A549 (cell line): ENCODE data around the gene CLCN7. TPM values are rescaled to one million over a fixed set of nuclear protein-coding genes. Genes with fewer than 3 reads are reported as not detected.

Experiments used
- ATAC-seq, 2 experiments: fragments of 200-7000 bp in 1 of 2; fragments of >200 bp in 1 of 2; cut with Nextera tagmentation in 1 of 2; cut with Tn5 transposase in 1 of 2; 3 replicates each; pipeline versions ENCODE4 v1.8.0 to v1.9.1; 2018 to 2020; ENCODE audit warnings: mild to moderate bottlenecking in 1 of 2, moderate library complexity in 1 of 2
- CTCF ChIA-PET: fragments of 300-600 bp; sonication (Branson Sonifier 250); formaldehyde crosslinking; extraction: SDS; loops from one replicate; lab custom pipeline; 2021; ENCODE audit warnings: antibody characterized with exemption, inconsistent platforms; lab: Yijun Ruan, JAX
- POLR2A ChIA-PET: fragments of 350-600 bp; formaldehyde crosslinking; extraction: SDS; loops from one replicate; lab custom pipeline; 2021; ENCODE audit warnings: antibody characterized with exemption, inconsistent platforms; lab: Yijun Ruan, JAX
- DNase-seq, 2 experiments: peaks; one replicate each; pipeline versions ENCODE4 v3.0.0 to v3.0.0-alpha.2; 2011 to 2016; ENCODE audit warnings: low read depth in 1 of 2, low spot score in 1 of 2
- FAIRE-seq: peaks from 2 replicates; lab custom pipeline; 2011; peaks lifted over from hg19 to GRCh38; lab: Jason Lieb, UNC
- H3K27ac ChIP-seq, 2 experiments: fragments of >200 bp; sonication (Bioruptor Twin); formaldehyde crosslinking; 3 replicates each; pipeline ENCODE4 v1.5.1; 2016 to 2017
- H3K4me1 ChIP-seq: fragments of >200 bp; sonication (Bioruptor Twin); formaldehyde crosslinking; 3 replicates; pipeline ENCODE4 v1.6.1; 2016
- H3K4me2 ChIP-seq: fragments of >200 bp; sonication (Bioruptor Twin); formaldehyde crosslinking; 3 replicates; pipeline ENCODE4 v1.6.1; 2016
- H3K4me3 ChIP-seq: fragments of >200 bp; sonication (Bioruptor Twin); formaldehyde crosslinking; 3 replicates; pipeline ENCODE4 v1.5.1; 2016
- H3K9me3 ChIP-seq: fragments of >200 bp; sonication (Bioruptor Twin); formaldehyde crosslinking; 3 replicates; pipeline ENCODE4 v1.6.1; 2016
- BHLHE40 ChIP-seq: IDR thresholded peaks from 2 replicates; pipeline ENCODE4 v1.6.1; 2012; ENCODE audit warnings: low read depth, low read length, inconsistent platforms
- CBX2 ChIP-seq: fragments of 200-600 bp; sonication (generic); IDR thresholded peaks from 2 replicates; pipeline ENCODE4 v1.6.1; 2016; ENCODE audit warnings: low read depth, mild to moderate bottlenecking, borderline replicate concordance
- CBX8 ChIP-seq: fragments of 200-600 bp; sonication (generic); IDR thresholded peaks from 2 replicates; pipeline ENCODE4 v1.6.1; 2016
- CEBPB ChIP-seq, 2 experiments: fragments of >200 bp in 1 of 2; sonication (Bioruptor Twin) in 1 of 2; formaldehyde crosslinking in 1 of 2; IDR thresholded peaks; 2 replicates each; pipeline ENCODE4 v1.6.1; 2012 to 2016
- EP300 ChIP-seq, 2 experiments: fragments of >200 bp; sonication (Bioruptor Twin); formaldehyde crosslinking; IDR thresholded peaks; 2 replicates in 1 of 2; 3 replicates in 1 of 2; pipeline ENCODE4 v1.6.1; 2016 to 2017
- FOSL2 ChIP-seq, 2 experiments: fragments of 450-650 bp in 1 of 2; fragments of >200 bp in 1 of 2; sonication (Bioruptor Twin) in 1 of 2; formaldehyde crosslinking; IDR thresholded peaks; 2 replicates each; pipeline versions ENCODE4 v1.5.0 to v1.6.1; 2016 to 2020; ENCODE audit warnings: mild to moderate bottlenecking in 1 of 2, moderate library complexity in 1 of 2
- FOXS1 ChIP-seq: fragments of 250-450 bp; sonication (Bioruptor Pico); IDR thresholded peaks from 2 replicates; pipeline ENCODE4 v1.5.0; 2020; ENCODE audit warnings: mild to moderate bottlenecking, moderate library complexity
- HDAC2 ChIP-seq: fragments of 200-600 bp; sonication (generic); IDR thresholded peaks from 2 replicates; pipeline ENCODE4 v1.6.1; 2016
- HEYL ChIP-seq: fragments of 250-450 bp; sonication (Bioruptor Pico); IDR thresholded peaks from 2 replicates; pipeline ENCODE4 v1.8.0; 2021; ENCODE audit warnings: mild to moderate bottlenecking, moderate library complexity
- HOXB5 ChIP-seq: fragments of 250-450 bp; sonication (Bioruptor Pico); IDR thresholded peaks from 2 replicates; pipeline ENCODE4 v1.5.0; 2020; ENCODE audit warnings: mild to moderate bottlenecking, moderate library complexity
- NR3C1 ChIP-seq: fragments of >200 bp; sonication (Bioruptor Twin); formaldehyde crosslinking; IDR thresholded peaks from 3 replicates; pipeline ENCODE4 v1.6.1; 2017
- POLR2A ChIP-seq: IDR thresholded peaks from 2 replicates; pipeline ENCODE4 v1.6.1; 2012; ENCODE audit warnings: mild to moderate bottlenecking, low read length
- POLR2AphosphoS2 ChIP-seq: conservative IDR thresholded peaks from 2 replicates; pipeline ENCODE4 v1.6.1; 2012; ENCODE audit warnings: low read length, improper control_type of control experiment, inconsistent platforms
- RAD21 ChIP-seq, 2 experiments: fragments of >200 bp in 1 of 2; sonication (Bioruptor Twin) in 1 of 2; formaldehyde crosslinking in 1 of 2; IDR thresholded peaks in 1 of 2; conservative IDR thresholded peaks in 1 of 2; 2 replicates in 1 of 2; 3 replicates in 1 of 2; pipeline ENCODE4 v1.6.1; 2012 to 2018; ENCODE audit warnings: inconsistent platforms in 1 of 2
- RARB ChIP-seq: fragments of 250-450 bp; sonication (Bioruptor Pico); IDR thresholded peaks from 2 replicates; pipeline ENCODE4 v1.8.0; 2021; ENCODE audit warnings: mild to moderate bottlenecking, moderate library complexity
- RNF2 ChIP-seq: fragments of 200-600 bp; sonication (generic); IDR thresholded peaks from 2 replicates; pipeline ENCODE4 v1.6.1; 2016; ENCODE audit warnings: low read depth, mild to moderate bottlenecking, antibody characterized with exemption, moderate library complexity, borderline replicate concordance
- SMC3 ChIP-seq: fragments of >200 bp; sonication (Bioruptor Twin); formaldehyde crosslinking; IDR thresholded peaks from 3 replicates; pipeline ENCODE4 v1.6.1; 2018; ENCODE audit warnings: inconsistent platforms
- ZNF302 ChIP-seq: fragments of 250-450 bp; sonication (Bioruptor Pico); IDR thresholded peaks from 2 replicates; pipeline ENCODE4 v1.9.0; 2021; ENCODE audit warnings: inconsistent platforms, mild to moderate bottlenecking, moderate library complexity
- WGBS: methylation state at CpG from one replicate; pipeline ENCODE4 v1.1.6; 2017; ENCODE audit errors: missing lambda C conversion rate; 5-methylcytosine and 5-hydroxymethylcytosine counted together
- polyA plus RNA-seq, 4 experiments: library from polyadenylated mRNA; depleted of rRNA in 3 of 4; stranded (reverse); fragments of >200 nt; fragmentation: RNase III in 1 of 4; extraction: RNeasy Plus Mini Kit Qiagen cat#74134 plus additional on column Dnase treatment in 1 of 4; gene quantifications; 2 replicates in 3 of 4; 3 replicates in 1 of 4; pipeline ENCODE4 v1.2.3, GENCODE V29; 2011 to 2017
- TF ChIP-seq, protein P1 (sequence below): fragments of 150-350 bp; IDR thresholded peaks from 2 replicates; pipeline ENCODE4 v1.6.1; 2014; ENCODE audit warnings: low read depth, mild to moderate bottlenecking, low read length
- TF ChIP-seq, protein P2 (sequence below): fragments of >200 bp; sonication (Bioruptor Twin); formaldehyde crosslinking; IDR thresholded peaks from 3 replicates; pipeline ENCODE4 v1.6.1; 2016
- TF ChIP-seq, protein P3 (sequence below): IDR thresholded peaks from 2 replicates; pipeline ENCODE4 v1.6.1; 2012; ENCODE audit warnings: low read depth, borderline replicate concordance
- TF ChIP-seq, protein P4 (sequence below): fragments of 250-450 bp; sonication (Bioruptor Pico); IDR thresholded peaks from 2 replicates; pipeline ENCODE4 v1.5.0; 2020; ENCODE audit warnings: low read depth, mild to moderate bottlenecking, moderate library complexity
- TF ChIP-seq, protein P5 (sequence below): fragments of 450-650 bp; IDR thresholded peaks from 2 replicates; pipeline ENCODE4 v1.6.1; 2014; ENCODE audit warnings: antibody characterized with exemption
- TF ChIP-seq, protein P6 (sequence below): fragments of 200-600 bp; sonication (generic); IDR thresholded peaks from 2 replicates; pipeline ENCODE4 v1.6.1; 2016; ENCODE audit warnings: antibody characterized with exemption, mild to moderate bottlenecking, moderate library complexity
- TF ChIP-seq, protein P7 (sequence below): fragments of >200 bp; sonication (Bioruptor Twin); formaldehyde crosslinking; IDR thresholded peaks from 2 replicates; pipeline ENCODE4 v1.6.1; 2016

Gene CLCN7
- polyA plus RNA-seq, 2 of the 4 experiments (the other 2 are of a cell fraction): 17.2 to 69.7 TPM

DNA sequence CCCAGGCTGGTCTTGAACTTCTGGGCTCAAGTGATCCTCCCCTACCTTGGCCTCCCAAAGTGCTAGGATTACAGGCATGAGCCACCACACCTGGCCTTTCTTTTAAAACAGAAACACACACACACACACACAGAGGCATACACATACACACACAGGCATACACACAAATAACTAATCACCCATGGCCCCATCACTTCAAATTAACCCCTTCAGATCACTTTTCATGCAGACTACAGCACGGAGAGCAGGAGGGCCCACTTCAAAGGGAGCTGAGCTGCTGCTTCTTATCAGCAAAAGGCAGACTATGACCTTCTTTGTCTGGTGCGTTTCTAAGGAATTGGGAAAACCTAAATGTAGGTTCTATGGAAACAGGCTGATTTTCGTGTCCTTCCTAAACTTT, 1.9 kb downstream of the CLCN7 start (continued):
- no peak for TF ChIP-seq FOSL2 (IDR thresholded peaks at IDR 0.05)
- TF ChIP-seq FOSL2 (CRISPR knock-in tag; IDR thresholded peaks at IDR 0.05): no peak

DNA sequence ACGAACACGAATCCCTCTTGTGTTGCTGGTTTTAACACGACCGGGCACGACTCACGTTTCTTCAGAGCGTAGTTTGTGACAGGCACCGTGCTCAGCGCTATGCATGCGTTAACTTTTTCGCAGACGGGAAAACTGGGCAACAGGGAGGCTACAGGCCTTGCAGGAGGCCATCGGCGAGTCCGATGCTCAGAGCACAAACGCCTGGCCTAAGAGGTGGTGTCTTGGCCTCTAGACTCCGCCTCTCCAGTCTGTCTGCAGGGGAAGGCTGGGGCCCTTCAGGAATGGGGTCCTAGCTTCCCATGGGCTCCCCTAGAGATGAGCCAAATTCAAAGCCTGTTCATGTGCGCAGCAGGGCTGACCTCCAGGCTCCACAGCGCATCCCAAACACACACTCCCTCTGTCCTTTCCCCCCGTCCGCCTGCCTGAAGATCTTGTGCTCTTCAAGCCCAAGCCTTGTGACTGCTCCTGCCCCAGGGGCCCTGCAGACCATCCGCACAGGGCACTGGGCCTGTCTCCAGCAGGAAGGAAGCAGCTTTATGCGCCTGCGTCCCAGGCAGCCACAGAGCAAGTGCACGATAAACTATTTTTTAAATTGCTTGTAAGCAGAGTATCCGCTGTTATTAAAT, 3.1 kb downstream of the CLCN7 start:
- ChIA-PET CTCF (interaction anchor here (1.3 kb wide), 1 partner anchor 43 kb away, joined by 4 read pairs; no protein-coding TSS in a partner anchor), POLR2A (interaction anchor here (1.3 kb wide), 1 partner anchor 140 kb away, joined by 4 read pairs; the partner anchor contains the start of gene IFT140)
- no peak overlapping the region for H3K4me3 ChIP-seq
- FAIRE-seq: no peak
- no peak overlapping the region for H3K4me2 ChIP-seq
- H3K9me3 ChIP-seq: no peaks in the 10 kb centered on the region
- TF ChIP-seq, protein P1, sequence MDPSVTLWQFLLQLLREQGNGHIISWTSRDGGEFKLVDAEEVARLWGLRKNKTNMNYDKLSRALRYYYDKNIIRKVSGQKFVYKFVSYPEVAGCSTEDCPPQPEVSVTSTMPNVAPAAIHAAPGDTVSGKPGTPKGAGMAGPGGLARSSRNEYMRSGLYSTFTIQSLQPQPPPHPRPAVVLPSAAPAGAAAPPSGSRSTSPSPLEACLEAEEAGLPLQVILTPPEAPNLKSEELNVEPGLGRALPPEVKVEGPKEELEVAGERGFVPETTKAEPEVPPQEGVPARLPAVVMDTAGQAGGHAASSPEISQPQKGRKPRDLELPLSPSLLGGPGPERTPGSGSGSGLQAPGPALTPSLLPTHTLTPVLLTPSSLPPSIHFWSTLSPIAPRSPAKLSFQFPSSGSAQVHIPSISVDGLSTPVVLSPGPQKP: no peak
- TF ChIP-seq, protein P2, sequence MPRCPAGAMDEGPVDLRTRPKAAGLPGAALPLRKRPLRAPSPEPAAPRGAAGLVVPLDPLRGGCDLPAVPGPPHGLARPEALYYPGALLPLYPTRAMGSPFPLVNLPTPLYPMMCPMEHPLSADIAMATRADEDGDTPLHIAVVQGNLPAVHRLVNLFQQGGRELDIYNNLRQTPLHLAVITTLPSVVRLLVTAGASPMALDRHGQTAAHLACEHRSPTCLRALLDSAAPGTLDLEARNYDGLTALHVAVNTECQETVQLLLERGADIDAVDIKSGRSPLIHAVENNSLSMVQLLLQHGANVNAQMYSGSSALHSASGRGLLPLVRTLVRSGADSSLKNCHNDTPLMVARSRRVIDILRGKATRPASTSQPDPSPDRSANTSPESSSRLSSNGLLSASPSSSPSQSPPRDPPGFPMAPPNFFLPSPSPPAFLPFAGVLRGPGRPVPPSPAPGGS: no peak
- TF ChIP-seq, protein P3, sequence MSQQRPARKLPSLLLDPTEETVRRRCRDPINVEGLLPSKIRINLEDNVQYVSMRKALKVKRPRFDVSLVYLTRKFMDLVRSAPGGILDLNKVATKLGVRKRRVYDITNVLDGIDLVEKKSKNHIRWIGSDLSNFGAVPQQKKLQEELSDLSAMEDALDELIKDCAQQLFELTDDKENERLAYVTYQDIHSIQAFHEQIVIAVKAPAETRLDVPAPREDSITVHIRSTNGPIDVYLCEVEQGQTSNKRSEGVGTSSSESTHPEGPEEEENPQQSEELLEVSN: no peak
- TF ChIP-seq RNF2 (no peak), CBX2 (no peak), POLR2AphosphoS2 (no peak), HOXB5 (CRISPR knock-in tag) (no peak), CEBPB (IDR thresholded peaks at IDR 0.05) (no peak), CBX8 (no peak), EP300 (IDR thresholded peaks at IDR 0.05) (no peak)
- TF ChIP-seq, protein P4, sequence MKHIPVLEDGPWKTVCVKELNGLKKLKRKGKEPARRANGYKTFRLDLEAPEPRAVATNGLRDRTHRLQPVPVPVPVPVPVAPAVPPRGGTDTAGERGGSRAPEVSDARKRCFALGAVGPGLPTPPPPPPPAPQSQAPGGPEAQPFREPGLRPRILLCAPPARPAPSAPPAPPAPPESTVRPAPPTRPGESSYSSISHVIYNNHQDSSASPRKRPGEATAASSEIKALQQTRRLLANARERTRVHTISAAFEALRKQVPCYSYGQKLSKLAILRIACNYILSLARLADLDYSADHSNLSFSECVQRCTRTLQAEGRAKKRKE: no peak
- TF ChIP-seq, protein P5, sequence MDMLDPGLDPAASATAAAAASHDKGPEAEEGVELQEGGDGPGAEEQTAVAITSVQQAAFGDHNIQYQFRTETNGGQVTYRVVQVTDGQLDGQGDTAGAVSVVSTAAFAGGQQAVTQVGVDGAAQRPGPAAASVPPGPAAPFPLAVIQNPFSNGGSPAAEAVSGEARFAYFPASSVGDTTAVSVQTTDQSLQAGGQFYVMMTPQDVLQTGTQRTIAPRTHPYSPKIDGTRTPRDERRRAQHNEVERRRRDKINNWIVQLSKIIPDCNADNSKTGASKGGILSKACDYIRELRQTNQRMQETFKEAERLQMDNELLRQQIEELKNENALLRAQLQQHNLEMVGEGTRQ: no peak
- TF ChIP-seq, all 56 proteins: peak for 0
- no peak overlapping the region for H3K27ac ChIP-seq
- 89% methylated on average over 26 of the region's 26 CpGs for WGBS
- no peak for DNase-seq
- no peak for ATAC-seq
- H3K4me1 ChIP-seq: peaks cover 11% of the 10 kb centered on the region

DNA sequence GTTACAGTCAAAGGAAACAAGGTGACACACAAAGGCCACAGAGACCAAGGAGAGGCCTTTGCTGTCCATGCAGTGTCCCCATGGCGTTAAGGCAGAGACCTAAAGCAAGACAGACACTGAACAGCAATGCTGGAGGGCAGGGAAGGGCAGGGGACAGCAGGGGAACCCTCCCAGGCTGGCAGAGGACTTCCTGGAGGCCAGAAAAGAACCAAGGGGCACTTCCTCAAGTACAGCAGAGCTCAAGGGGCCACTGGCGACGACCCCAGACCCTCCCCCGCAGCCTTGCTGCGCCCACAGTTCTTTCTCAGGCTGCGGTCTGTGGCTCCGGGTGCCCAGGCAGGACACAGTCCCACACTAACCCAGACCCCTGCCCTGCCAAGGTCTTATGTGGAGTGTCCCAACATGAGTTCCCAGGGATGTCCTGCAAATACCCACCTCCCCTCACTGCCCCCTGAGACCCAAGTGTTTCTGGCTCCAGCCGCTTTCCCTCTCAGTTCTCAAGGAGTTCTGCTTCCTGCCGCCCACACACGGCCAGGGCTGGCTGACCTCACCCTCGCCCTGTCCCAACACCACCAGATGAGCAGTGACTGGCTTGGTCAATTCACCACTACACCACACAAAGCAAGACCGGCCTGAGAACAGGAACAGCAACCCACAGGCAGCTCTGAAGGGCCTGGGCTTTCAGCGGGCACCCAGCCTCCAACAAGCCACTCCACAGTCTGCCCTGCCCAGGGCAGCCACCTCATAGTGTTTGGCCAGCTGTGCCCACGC, 4.2 kb downstream of the CLCN7 start:
- no peak for FAIRE-seq
- TF ChIP-seq CBX8 (no peak), HDAC2 (no peak), NR3C1 (no peak), HEYL (no peak), BHLHE40 (no peak), RAD21 (conservative IDR thresholded peaks at IDR 0.05 in 1 of 2, IDR thresholded peaks at IDR 0.05 in 1 of 2) (no peak), ZNF302 (no peak), POLR2A (no peak), RARB (no peak), POLR2AphosphoS2 (no peak), SMC3 (no peak), CBX2 (no peak), FOXS1 (CRISPR knock-in tag) (no peak)
- TF ChIP-seq, protein P6, sequence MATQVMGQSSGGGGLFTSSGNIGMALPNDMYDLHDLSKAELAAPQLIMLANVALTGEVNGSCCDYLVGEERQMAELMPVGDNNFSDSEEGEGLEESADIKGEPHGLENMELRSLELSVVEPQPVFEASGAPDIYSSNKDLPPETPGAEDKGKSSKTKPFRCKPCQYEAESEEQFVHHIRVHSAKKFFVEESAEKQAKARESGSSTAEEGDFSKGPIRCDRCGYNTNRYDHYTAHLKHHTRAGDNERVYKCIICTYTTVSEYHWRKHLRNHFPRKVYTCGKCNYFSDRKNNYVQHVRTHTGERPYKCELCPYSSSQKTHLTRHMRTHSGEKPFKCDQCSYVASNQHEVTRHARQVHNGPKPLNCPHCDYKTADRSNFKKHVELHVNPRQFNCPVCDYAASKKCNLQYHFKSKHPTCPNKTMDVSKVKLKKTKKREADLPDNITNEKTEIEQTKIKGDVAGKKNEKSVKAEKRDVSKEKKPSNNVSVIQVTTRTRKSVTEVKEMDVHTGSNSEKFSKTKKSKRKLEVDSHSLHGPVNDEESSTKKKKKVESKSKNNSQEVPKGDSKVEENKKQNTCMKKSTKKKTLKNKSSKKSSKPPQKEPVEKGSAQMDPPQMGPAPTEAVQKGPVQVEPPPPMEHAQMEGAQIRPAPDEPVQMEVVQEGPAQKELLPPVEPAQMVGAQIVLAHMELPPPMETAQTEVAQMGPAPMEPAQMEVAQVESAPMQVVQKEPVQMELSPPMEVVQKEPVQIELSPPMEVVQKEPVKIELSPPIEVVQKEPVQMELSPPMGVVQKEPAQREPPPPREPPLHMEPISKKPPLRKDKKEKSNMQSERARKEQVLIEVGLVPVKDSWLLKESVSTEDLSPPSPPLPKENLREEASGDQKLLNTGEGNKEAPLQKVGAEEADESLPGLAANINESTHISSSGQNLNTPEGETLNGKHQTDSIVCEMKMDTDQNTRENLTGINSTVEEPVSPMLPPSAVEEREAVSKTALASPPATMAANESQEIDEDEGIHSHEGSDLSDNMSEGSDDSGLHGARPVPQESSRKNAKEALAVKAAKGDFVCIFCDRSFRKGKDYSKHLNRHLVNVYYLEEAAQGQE: no peak
- TF ChIP-seq, protein P7, sequence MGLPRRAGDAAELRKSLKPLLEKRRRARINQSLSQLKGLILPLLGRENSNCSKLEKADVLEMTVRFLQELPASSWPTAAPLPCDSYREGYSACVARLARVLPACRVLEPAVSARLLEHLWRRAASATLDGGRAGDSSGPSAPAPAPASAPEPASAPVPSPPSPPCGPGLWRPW: no peak
- TF ChIP-seq, all 56 proteins: peak for 0
- WGBS: 78% methylated on average over 14 of the region's 14 CpGs
- POLR2A ChIA-PET: interaction anchor here (1.3 kb wide), 1 partner anchor 141 kb away, joined by 4 read pairs; the partner anchor contains the start of gene IFT140
- CTCF ChIA-PET: interaction anchor here (1.3 kb wide), 1 partner anchor 42 kb away, joined by 4 read pairs; no protein-coding TSS in a partner anchor
- ATAC-seq (no peak), DNase-seq (no peak)
- no peak overlapping the region for H3K4me2 ChIP-seq
- H3K4me1 ChIP-seq: peaks cover 9% of the 10 kb centered on the region
- H3K4me3 ChIP-seq: no peak overlapping the region
- no peak overlapping the region for H3K27ac ChIP-seq
- H3K9me3 ChIP-seq: no peaks in the 10 kb centered on the region
